Fibroblast of lung (primary cell): ENCODE data around the gene OR51E2. TPM values are rescaled to one million over a fixed set of nuclear protein-coding genes. Genes with fewer than 3 reads are reported as not detected.

ENCODE experiments used
- DNase-seq, 2 donors: peaks; one replicate each; pipeline versions ENCODE4 v3.0.0 to v3.0.0-alpha.2; 2010; ENCODE audit warnings: low read depth in 2 of 2
- H2AFZ ChIP-seq: 2 replicates; pipeline ENCODE4 v1.5.1; 2012; ENCODE audit warnings: low read length, control low read depth, inconsistent platforms
- H3K27ac ChIP-seq: 2 replicates; pipeline ENCODE4 v1.5.1; 2011; ENCODE audit warnings: low read length, control low read depth; ENCODE audit not compliant: insufficient read depth
- H3K27me3 ChIP-seq: 2 replicates; pipeline ENCODE4 v1.5.1; 2011; ENCODE audit warnings: mild to moderate bottlenecking, low read length; ENCODE audit not compliant: control insufficient read depth, insufficient read depth
- H3K36me3 ChIP-seq: 2 replicates; pipeline ENCODE4 v1.5.1; 2011; ENCODE audit warnings: low read length; ENCODE audit not compliant: control insufficient read depth, insufficient read depth
- H3K4me1 ChIP-seq: 2 replicates; pipeline ENCODE4 v1.5.1; 2011; ENCODE audit warnings: low read length; ENCODE audit not compliant: control insufficient read depth, insufficient read depth; ENCODE audit errors: extremely low read depth
- H3K4me2 ChIP-seq: 2 replicates; pipeline ENCODE4 v1.5.1; 2011; ENCODE audit warnings: low read length, control low read depth; ENCODE audit not compliant: insufficient read depth; ENCODE audit errors: extremely low read depth
- H3K4me3 ChIP-seq, 4 experiments: fragments of 200-600 bp in 1 of 4; sonication (generic) in 1 of 4; replicated peaks in 1 of 4; 2 replicates each; pipeline ENCODE4 v1.5.1; 2011 to 2016; ENCODE audit warnings: low read length in 4 of 4, low read depth in 3 of 4, mild to moderate bottlenecking in 3 of 4, control low read depth in 2 of 4, inconsistent platforms in 1 of 4, mixed read lengths in 1 of 4; ENCODE audit not compliant: insufficient read depth in 1 of 4; ENCODE audit errors: control extremely low read depth in 1 of 4
- H3K79me2 ChIP-seq: 2 replicates; pipeline ENCODE4 v1.5.1; 2012; ENCODE audit warnings: mild to moderate bottlenecking, low read length, inconsistent platforms; ENCODE audit not compliant: control insufficient read depth, insufficient read depth
- H3K9ac ChIP-seq: 2 replicates; pipeline ENCODE4 v1.5.1; 2011; ENCODE audit warnings: mild to moderate bottlenecking, low read length, control low read depth; ENCODE audit not compliant: insufficient read depth
- H3K9me3 ChIP-seq: 2 replicates; pipeline ENCODE4 v1.5.1; 2012; ENCODE audit warnings: low read depth, low read length; ENCODE audit not compliant: control insufficient read depth, insufficient read depth
- H4K20me1 ChIP-seq: 2 replicates; pipeline ENCODE4 v1.5.1; 2011; ENCODE audit warnings: low read length; ENCODE audit not compliant: control insufficient read depth, insufficient read depth; ENCODE audit errors: extremely low read depth
- EZH2 ChIP-seq: IDR thresholded peaks from 2 replicates; pipeline ENCODE4 v1.5.1; 2012; ENCODE audit warnings: low read length, control low read depth, mild to moderate bottlenecking; ENCODE audit errors: missing control alignments
- polyA plus RNA-seq, 2 donors: library from polyadenylated mRNA; depleted of rRNA in 1 of 2; stranded (reverse) in 1 of 2; unstranded in 1 of 2; fragments of >200 nt; gene quantifications; 2 replicates each; pipeline ENCODE4 v1.2.1, GENCODE V29; 2011 to 2012; ENCODE audit warnings: missing spikeins in 1 of 2
- total RNA-seq: library from RNA; depleted of rRNA; stranded (reverse); fragments of >200 nt; gene quantifications from 2 replicates; pipeline ENCODE4 v1.2.1, GENCODE V29; 2014
- TF ChIP-seq, protein P1 (sequence below), 2 donors: IDR thresholded peaks in 1 of 2; conservative IDR thresholded peaks in 1 of 2; 1 replicate in 1 of 2; 2 replicates in 1 of 2; pipeline ENCODE4 v1.5.1; 2011 to 2012; ENCODE audit warnings: low read length in 2 of 2, control low read depth in 1 of 2, inconsistent platforms in 1 of 2, low read depth in 1 of 2, mild to moderate bottlenecking in 1 of 2

OR51E2 gene
- total and polyA plus RNA-seq, 2 donors (not counting 1 experiment from before 2014, with no cell fraction given), result 0.02 TPM; not detected in 1

DNA sequence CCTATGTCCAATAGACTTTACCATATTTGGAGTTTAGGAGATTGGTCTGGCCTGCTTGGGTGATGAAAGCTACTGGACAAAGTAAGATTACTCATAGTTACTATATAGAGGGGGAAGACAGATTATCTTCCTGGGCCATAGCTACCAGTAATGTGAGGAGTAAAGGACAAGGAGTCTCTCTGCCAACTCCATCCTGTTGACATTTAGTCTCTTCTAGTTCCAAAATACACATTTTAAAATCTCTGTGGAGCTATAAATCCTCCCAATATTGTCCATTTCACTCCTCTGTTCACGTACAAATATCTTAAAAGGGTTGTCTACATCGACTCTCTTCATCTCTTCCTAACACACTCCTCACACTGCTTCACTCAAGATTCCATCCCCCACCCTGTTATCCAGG is 61.5 kb downstream of the OR51E2 start:
- H3K36me3 ChIP-seq, result no peaks in the 10 kb centered on the region
- H3K9ac ChIP-seq, result no peak overlapping the region
- DNase-seq, result no peak
- no peak overlapping the region for H3K4me2 ChIP-seq
- TF ChIP-seq, protein P1, sequence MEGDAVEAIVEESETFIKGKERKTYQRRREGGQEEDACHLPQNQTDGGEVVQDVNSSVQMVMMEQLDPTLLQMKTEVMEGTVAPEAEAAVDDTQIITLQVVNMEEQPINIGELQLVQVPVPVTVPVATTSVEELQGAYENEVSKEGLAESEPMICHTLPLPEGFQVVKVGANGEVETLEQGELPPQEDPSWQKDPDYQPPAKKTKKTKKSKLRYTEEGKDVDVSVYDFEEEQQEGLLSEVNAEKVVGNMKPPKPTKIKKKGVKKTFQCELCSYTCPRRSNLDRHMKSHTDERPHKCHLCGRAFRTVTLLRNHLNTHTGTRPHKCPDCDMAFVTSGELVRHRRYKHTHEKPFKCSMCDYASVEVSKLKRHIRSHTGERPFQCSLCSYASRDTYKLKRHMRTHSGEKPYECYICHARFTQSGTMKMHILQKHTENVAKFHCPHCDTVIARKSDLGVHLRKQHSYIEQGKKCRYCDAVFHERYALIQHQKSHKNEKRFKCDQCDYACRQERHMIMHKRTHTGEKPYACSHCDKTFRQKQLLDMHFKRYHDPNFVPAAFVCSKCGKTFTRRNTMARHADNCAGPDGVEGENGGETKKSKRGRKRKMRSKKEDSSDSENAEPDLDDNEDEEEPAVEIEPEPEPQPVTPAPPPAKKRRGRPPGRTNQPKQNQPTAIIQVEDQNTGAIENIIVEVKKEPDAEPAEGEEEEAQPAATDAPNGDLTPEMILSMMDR (conservative IDR thresholded peaks at IDR 0.05 in 1 of 2, IDR thresholded peaks at IDR 0.05 in 1 of 2; ENCODE audit: low read depth in 1 of 2, low read length in 2 of 2), result no peak
- no peak for TF ChIP-seq EZH2
- no peaks in the 10 kb centered on the region for H4K20me1 ChIP-seq
- no peaks in the 10 kb centered on the region for H3K27me3 ChIP-seq
- H3K79me2 ChIP-seq, result no peaks in the 10 kb centered on the region
- H3K4me1 ChIP-seq, result no peaks in the 10 kb centered on the region
- no peaks in the 10 kb centered on the region for H3K9me3 ChIP-seq
- no peak overlapping the region for H2AFZ ChIP-seq
- H3K27ac ChIP-seq, result no peak overlapping the region
- no peak overlapping the region for H3K4me3 ChIP-seq

Other genes with a start within 250 kb of the OR51E2 start
- not detected in 2 replicates for gene OR52K2, start 248.6 kb downstream of the OR51E2 start, total RNA-seq
- not detected in 2 replicates for gene OR52K2, start 248.6 kb downstream of the OR51E2 start, polyA plus RNA-seq
- not detected in 2 replicates for gene OR52K1, start 215.2 kb downstream of the OR51E2 start, total RNA-seq
- not detected in 2 replicates for gene OR52K1, start 215.2 kb downstream of the OR51E2 start, polyA plus RNA-seq
- not detected in 2 replicates for gene OR52M1, start 152.7 kb downstream of the OR51E2 start, total RNA-seq
- gene OR52M1, start 152.7 kb downstream of the OR51E2 start, polyA plus RNA-seq, result not detected in 2 replicates
- gene OR52I2, start 116.1 kb downstream of the OR51E2 start, total RNA-seq, result not detected in 2 replicates
- gene OR52I2, start 116.1 kb downstream of the OR51E2 start, polyA plus RNA-seq, result not detected in 2 replicates
- not detected in 2 replicates for gene OR52I1, start 103.8 kb downstream of the OR51E2 start, total RNA-seq
- gene OR52I1, start 103.8 kb downstream of the OR51E2 start, polyA plus RNA-seq, result not detected in 2 replicates
- 11.1 and 12.1 TPM in 2 replicates for gene TRIM68, start 89.6 kb downstream of the OR51E2 start, total RNA-seq
- gene TRIM68, start 89.6 kb downstream of the OR51E2 start, polyA plus RNA-seq, result 6.5 and 6.6 TPM in 2 replicates
- not detected in 2 replicates for gene OR51D1, start 60.4 kb downstream of the OR51E2 start, total RNA-seq
- not detected in 2 replicates for gene OR51D1, start 60.4 kb downstream of the OR51E2 start, polyA plus RNA-seq
- not detected in 2 replicates for gene OR51E1, start 53.9 kb downstream of the OR51E2 start, total RNA-seq
- not detected in 2 replicates for gene OR51E1, start 53.9 kb downstream of the OR51E2 start, polyA plus RNA-seq
- gene MMP26, start 6.9 kb upstream of the OR51E2 start, total RNA-seq, result not detected in 2 replicates
- gene MMP26, start 6.9 kb upstream of the OR51E2 start, polyA plus RNA-seq, result not detected in 2 replicates
- gene OR51F1, start 72.1 kb upstream of the OR51E2 start, total RNA-seq, result not detected in 2 replicates
- gene OR51F1, start 72.1 kb upstream of the OR51E2 start, polyA plus RNA-seq, result not detected in 2 replicates
- gene OR52R1, start 106.5 kb upstream of the OR51E2 start, total RNA-seq, result not detected in 2 replicates
- gene OR52R1, start 106.5 kb upstream of the OR51E2 start, polyA plus RNA-seq, result not detected in 2 replicates
- gene OR51F2, start 123.5 kb upstream of the OR51E2 start, total RNA-seq, result not detected in 2 replicates
- not detected in 2 replicates for gene OR51F2, start 123.5 kb upstream of the OR51E2 start, polyA plus RNA-seq
- gene OR51S1, start 151.4 kb upstream of the OR51E2 start, total RNA-seq, result not detected in 2 replicates
- not detected in 2 replicates for gene OR51S1, start 151.4 kb upstream of the OR51E2 start, polyA plus RNA-seq
- not detected in 2 replicates for gene OR51T1, start 184.0 kb upstream of the OR51E2 start, total RNA-seq
- not detected in 2 replicates for gene OR51T1, start 184.0 kb upstream of the OR51E2 start, polyA plus RNA-seq
- not detected in 2 replicates for gene OR51A7, start 205.9 kb upstream of the OR51E2 start, total RNA-seq
- gene OR51A7, start 205.9 kb upstream of the OR51E2 start, polyA plus RNA-seq, result not detected in 2 replicates
- not detected in 2 replicates for gene OR51G2, start 221.5 kb upstream of the OR51E2 start, total RNA-seq
- not detected in 2 replicates for gene OR51G2, start 221.5 kb upstream of the OR51E2 start, polyA plus RNA-seq
- gene OR51G1, start 226.5 kb upstream of the OR51E2 start, total RNA-seq, result not detected in 2 replicates
- gene OR51G1, start 226.5 kb upstream of the OR51E2 start, polyA plus RNA-seq, result not detected in 2 replicates
- gene OR51A4, start 249.8 kb upstream of the OR51E2 start, total RNA-seq, result not detected in 2 replicates
- gene OR51A4, start 249.8 kb upstream of the OR51E2 start, polyA plus RNA-seq, result not detected in 2 replicates